GM19023 (cell line): ENCODE data around the gene AMOT.

Experiments
- ATAC-seq: cut with Tn5 transposase; IDR thresholded peaks from one replicate; pipeline ENCODE4 v1.9.1; 2021; ENCODE audit warnings: mild to moderate bottlenecking, moderate library complexity; ENCODE audit not compliant: unreplicated experiment

Gene AMOT

DNA sequence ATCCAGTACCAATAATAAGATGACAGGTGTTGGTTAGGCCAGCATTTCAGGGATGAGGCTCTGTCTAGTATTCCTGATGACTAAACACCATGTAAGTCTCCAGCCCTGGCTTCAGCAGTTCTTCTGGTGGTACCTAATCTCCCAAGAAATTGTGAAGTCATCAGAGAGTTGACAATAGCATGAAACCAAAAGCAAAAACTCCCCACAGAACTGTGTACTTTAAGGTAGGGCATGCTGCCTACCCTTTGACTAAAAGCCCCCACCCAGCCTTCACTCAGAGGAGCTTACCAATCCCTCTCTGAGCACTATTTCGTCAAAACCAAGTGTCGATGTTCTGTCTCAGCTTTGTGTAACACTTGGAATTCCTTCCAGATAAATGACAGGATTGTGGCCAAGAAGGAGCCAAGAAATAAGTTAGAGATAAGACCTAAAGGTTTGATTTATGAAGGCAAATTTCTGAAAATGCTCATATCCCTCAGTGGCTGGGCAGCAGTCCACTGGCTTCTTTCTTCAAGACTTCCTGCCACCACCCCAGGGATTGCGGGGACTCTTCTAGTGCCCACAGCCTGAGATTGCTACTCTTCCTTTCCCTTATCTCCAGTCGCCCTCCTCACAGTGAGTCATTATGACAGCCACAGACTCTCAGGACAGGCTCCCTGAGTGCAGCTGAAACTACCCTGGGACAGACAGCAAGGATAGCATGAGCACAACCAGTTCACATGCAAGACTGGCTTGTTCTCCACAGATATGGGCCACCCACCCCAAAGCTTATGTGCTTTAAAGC lies 93.6 kb downstream of the AMOT start:
- ATAC-seq = no peak

DNA sequence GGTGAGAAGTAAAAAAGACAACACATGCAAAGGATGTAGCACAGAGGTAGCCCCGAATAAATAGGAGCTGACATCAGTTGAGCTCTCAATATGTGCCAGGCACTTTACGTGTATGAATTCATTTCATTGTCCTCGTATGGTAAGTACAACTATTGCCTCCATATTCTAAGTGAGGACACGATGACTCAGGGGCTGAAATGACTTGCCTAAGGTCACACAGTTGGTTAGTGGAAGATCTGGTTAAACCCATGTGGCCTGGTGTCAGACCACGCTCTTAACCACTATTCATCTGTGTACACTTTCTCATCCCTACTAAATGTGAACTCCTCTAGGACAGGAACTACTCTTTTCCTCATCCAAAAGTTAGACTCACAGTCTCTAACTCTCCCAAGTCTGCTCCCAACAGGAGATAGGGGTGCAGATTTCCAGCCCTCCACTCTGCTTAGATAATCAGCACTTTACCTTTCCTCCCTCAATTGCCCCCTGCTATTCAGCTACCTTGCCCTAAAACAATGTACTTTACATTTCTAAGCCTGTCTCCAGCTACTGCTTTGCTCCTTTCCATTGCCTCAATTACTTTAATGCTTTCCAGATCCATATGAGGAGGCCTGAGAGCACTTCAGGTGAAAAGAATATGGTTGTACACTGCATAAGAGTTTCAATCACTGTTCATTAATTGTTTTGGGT lies 102.1 kb downstream of the AMOT start:
- no peak for ATAC-seq

DNA sequence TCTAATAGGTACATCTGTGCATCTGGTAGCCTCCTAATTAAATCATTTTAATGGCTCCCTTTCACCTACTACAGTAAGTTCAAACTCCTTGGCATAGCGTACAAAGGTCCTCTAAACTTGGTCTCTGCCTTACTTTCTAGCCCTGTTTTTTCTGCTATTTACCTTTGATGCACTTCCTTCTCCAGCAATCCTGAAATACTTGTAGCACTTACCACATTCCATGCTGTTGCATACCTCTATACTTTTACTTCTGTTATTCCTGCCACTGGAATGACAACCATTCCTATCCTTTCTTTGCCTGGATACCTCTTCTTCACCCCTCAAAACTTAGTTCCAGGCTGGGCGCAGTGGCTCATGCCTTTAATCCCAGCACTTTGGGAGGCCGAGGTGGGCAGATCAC lies 104.3 kb downstream of the AMOT start:
- no peak for ATAC-seq

DNA sequence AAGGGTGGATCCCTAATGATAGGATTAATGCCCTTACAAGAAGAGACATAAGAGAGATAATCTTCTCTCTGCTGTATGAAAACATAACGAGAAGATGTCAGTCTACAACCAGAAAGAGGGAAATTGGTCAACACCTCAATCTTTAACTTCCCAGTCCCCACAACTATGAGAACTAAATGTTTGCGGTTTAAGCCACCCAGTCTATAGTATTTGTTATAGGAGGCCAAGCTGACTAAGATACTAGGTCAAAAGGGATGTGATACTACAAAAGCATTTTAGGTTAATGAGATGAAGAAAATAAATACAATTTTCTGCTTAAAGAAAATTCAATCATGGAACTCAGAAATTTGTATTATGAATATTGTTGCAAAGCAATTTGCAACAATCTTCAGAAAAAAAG lies 105.5 kb downstream of the AMOT start:
- ATAC-seq = no peak

DNA sequence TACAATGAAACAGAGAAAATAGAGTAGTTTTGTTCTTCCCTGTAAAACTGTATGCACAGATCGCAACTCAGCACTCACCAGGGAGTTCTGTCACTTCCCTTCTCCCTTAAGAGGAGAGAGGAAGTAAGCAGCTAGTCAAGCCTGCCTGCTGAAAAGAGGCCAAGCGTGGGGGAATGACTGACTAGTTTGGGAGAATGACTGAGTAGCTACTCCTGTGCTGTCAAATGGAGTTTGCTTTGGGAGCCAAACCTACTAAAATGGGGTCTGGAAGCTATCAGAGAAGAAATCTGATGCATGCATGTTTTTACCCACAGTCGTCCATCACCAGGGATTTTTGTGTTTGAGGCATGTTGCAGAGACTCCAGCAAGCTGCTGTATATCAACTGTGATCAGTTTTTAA lies 106.3 kb downstream of the AMOT start:
- ATAC-seq = no peak

DNA sequence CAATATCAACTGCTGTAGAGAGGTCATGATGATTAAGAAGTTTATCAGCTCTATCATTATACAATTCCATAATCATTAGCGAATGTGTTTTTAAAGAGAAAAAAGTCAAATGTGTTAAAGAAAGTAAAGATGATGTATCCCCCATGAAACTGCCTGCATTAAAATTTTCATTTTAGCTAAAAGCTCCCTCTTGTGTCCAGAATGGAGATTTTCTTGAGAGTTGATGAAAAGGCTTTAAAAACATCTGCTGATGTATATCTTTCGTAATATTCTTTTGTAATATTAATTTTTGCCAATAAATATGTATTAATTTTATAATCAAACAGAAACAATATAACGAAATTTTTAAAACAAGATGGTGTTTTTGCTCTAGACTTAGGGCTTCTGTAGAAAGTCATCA lies 108.8 kb downstream of the AMOT start:
- no peak for ATAC-seq
